Lower lobe of right lung (tissue), 2 donors: ENCODE results near the gene ZNF142. TPM values are rescaled to one million over a fixed set of nuclear protein-coding genes. Genes with fewer than 3 reads are reported as not detected.

ENCODE experiments used
- ATAC-seq, 2 donors: fragments of 200-7000 bp; cut with Tn5 transposase; one replicate each; pipeline ENCODE4 v1.9.1; 2020 to 2022; ENCODE audit warnings: mild to moderate bottlenecking in 2 of 2, moderate library complexity in 2 of 2
- DNase-seq: peaks from one replicate; pipeline ENCODE4 v3.0.0-alpha.2; 2020
- H3K27ac ChIP-seq: fragments of 200-600 bp; one replicate; pipeline ENCODE4 v1.8.0; 2022
- H3K27me3 ChIP-seq: fragments of 200-600 bp; one replicate; pipeline ENCODE4 v1.8.0; 2022; ENCODE audit warnings: low read depth
- H3K36me3 ChIP-seq: fragments of 200-600 bp; one replicate; pipeline ENCODE4 v1.8.0; 2022; ENCODE audit warnings: mild to moderate bottlenecking
- H3K4me1 ChIP-seq: fragments of 200-600 bp; one replicate; pipeline ENCODE4 v1.8.0; 2022
- H3K4me3 ChIP-seq: fragments of 200-600 bp; one replicate; pipeline ENCODE4 v1.8.0; 2022; ENCODE audit warnings: mild to moderate bottlenecking
- H3K9me3 ChIP-seq: fragments of 200-600 bp; one replicate; pipeline ENCODE4 v1.8.0; 2022
- CTCF ChIP-seq: fragments of 200-600 bp; IDR thresholded peaks from one replicate; pipeline ENCODE4 v1.8.0; 2022; ENCODE audit warnings: antibody characterized with exemption, mild to moderate bottlenecking
- intact Hi-C: fragments of 100-400 bp; cut with DNase I; formaldehyde crosslinking; loops from one replicate; pipeline ENCODE4 v1.11.0; 2022
- total RNA-seq: library from RNA; stranded (reverse); fragmentation: NEBNext Ultra II Directional; extraction: Animal tissue kit (Norgen Biotek cat#: 25700); gene quantifications from one replicate; pipeline ENCODE4 v1.2.1, GENCODE V29; 2021
- donor health status: DM: no; HTN: yes; CAD: no; lungs with severe emphysema.

The ZNF142 gene
- total RNA-seq, 1 donor from 2014 or later = 21.1 TPM

GRCh38 chr2:218626369-218626768, 33.1 kb downstream of the ZNF142 start:
- Histone ChIP-seq H3K27ac (no peak overlapping the region), H3K27me3 (no peaks in the 10 kb centered on the region), H3K36me3 (no peaks in the 10 kb centered on the region), H3K4me3 (no peak overlapping the region), H3K9me3 (no peaks in the 10 kb centered on the region), H3K4me1 (peaks cover 9% of the 10 kb centered on the region)
- no peak for DNase-seq
- ATAC-seq = no peak
- intact Hi-C loops = no loop called here
- TF ChIP-seq CTCF = no peak

GRCh38 chr2:218623366-218623705, 36.1 kb downstream of the ZNF142 start:
- Histone ChIP-seq H3K36me3 (no peaks in the 10 kb centered on the region), H3K27me3 (no peaks in the 10 kb centered on the region), H3K4me1 (peaks cover 9% of the 10 kb centered on the region), H3K27ac (no peak overlapping the region), H3K4me3 (no peak overlapping the region), H3K9me3 (no peaks in the 10 kb centered on the region)
- no peak for TF ChIP-seq CTCF
- DNase-seq (no peak), ATAC-seq (no peak)
- intact Hi-C loops = no loop called here

DNA sequence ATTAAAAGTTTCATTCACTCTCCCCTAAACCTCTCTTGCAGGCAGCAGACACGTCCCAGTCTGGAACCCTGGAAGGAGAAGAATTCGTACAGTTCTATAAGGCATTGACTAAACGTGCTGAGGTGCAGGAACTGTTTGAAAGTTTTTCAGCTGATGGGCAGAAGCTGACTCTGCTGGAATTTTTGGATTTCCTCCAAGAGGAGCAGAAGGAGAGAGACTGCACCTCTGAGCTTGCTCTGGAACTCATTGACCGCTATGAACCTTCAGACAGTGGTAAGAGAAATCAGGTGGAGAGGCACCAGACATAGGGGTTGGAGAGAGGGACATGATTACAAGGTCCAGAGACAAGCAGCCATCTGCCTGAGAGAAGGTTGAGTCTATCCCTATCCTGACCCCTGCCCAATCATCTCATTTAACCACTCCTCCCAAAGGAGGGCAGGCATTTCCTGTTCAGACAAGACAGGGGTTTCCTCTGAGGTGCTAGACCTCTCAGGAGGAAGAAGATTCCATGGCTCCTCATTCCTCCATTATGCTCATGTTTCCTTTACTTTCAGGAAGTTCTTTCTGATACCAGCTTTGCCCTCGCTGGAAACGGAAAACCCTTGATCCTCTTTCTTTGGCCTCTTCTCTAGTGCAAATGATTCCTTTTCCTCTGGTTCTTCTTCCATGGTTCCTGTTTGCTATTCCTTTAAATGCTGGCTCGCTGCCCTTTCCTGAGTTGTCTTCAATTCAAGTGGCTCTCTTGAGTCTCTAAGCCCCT, 36.6 kb downstream of the ZNF142 start:
- Histone ChIP-seq H3K9me3 (no peaks in the 10 kb centered on the region), H3K36me3 (no peaks in the 10 kb centered on the region), H3K27me3 (no peaks in the 10 kb centered on the region), H3K4me1 (peaks cover 9% of the 10 kb centered on the region), H3K4me3 (no peak overlapping the region), H3K27ac (no peak overlapping the region)
- intact Hi-C loops = no loop called here
- no peak for TF ChIP-seq CTCF
- no peak for DNase-seq
- ATAC-seq = no peak

DNA sequence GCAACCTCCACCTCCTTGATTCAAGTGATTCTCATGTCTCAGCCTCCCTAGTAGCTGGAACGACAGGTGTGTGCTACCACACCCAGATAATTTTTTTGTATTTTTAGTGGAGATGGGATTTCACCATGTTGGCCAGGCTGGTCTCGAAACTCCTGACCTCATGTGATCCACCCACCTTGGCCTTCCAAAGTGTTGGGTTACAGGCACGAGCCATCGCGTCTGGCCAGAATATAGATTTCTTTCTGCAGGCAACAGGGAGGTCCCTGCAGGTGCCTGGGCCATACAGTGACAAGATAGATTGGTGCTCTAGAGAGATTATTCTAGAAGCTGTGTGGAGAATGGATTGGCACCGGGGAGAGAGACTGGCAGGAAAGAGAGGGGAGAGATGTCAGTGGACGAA, 38.4 kb downstream of the ZNF142 start:
- no peak overlapping the region for H3K27ac ChIP-seq
- H3K4me1 ChIP-seq = peaks cover 9% of the 10 kb centered on the region
- H3K4me3 ChIP-seq = no peak overlapping the region
- DNase-seq (no peak), ATAC-seq (no peak)
- H3K27me3 ChIP-seq = no peaks in the 10 kb centered on the region
- H3K36me3 ChIP-seq = no peaks in the 10 kb centered on the region
- H3K9me3 ChIP-seq = no peaks in the 10 kb centered on the region
- TF ChIP-seq CTCF = no peak
- intact Hi-C loops = no loop called here

- no peak for DNase-seq
- Histone ChIP-seq H3K4me1 (peaks cover 8% of the 10 kb centered on the region), H3K27me3 (no peaks in the 10 kb centered on the region), H3K27ac (no peak overlapping the region), H3K9me3 (no peaks in the 10 kb centered on the region), H3K36me3 (no peaks in the 10 kb centered on the region), H3K4me3 (no peak overlapping the region)
- no peak for TF ChIP-seq CTCF
- intact Hi-C loops = no loop called here
- ATAC-seq = no peak
Measured at GRCh38 chr2:218618102-218618860, 41.1 kb downstream of the ZNF142 start.
